HG03039 (cell line): ENCODE results near the gene GSK3B.

Experiments
- ATAC-seq: cut with Tn5 transposase; IDR thresholded peaks from one replicate; pipeline ENCODE4 v1.9.1; 2021; ENCODE audit warnings: mild to moderate bottlenecking, moderate library complexity; ENCODE audit not compliant: unreplicated experiment

The GSK3B gene

DNA sequence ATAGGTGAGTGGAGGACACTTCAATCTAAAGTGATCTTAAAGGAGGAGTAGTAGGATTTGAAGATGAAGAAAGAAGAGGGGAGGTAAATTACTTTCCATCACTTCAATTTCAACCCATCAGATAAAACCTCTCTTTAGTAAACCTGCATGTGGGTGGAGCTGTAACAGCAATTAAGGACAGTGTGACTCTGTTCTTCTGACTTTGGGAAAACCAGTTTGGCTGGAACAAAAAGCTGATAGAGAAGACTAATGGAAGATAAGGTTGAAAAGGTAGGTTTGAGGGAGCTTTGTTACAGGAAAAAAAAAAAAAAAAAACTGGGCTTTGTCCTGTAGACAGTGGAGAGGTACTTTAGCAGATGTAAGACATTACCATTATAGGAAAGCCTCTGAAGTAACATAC, 4.5 kb upstream of the GSK3B start:
- ATAC-seq: no peak

DNA sequence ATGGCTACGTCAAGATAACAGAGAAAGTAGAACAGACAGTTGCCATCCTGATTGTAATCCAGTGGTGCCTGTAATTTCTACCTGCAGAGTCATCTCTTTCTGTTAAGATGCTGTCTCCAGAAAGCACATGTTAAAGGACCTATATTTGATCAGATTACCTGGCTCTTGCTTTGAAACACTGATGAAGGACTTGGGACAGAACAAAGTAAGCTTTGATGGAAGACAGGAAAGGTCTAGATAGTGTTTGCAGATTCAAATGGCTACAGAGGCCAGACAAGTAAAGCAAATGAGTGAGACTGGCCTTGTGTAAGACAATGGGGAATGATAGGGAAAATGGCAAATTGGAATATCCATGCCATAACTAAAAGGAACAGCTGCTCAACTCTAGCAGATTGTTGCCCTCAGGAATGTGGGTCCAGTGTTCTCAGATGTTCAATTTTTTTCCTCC, 1.8 kb upstream of the GSK3B start:
- ATAC-seq: no peak

DNA sequence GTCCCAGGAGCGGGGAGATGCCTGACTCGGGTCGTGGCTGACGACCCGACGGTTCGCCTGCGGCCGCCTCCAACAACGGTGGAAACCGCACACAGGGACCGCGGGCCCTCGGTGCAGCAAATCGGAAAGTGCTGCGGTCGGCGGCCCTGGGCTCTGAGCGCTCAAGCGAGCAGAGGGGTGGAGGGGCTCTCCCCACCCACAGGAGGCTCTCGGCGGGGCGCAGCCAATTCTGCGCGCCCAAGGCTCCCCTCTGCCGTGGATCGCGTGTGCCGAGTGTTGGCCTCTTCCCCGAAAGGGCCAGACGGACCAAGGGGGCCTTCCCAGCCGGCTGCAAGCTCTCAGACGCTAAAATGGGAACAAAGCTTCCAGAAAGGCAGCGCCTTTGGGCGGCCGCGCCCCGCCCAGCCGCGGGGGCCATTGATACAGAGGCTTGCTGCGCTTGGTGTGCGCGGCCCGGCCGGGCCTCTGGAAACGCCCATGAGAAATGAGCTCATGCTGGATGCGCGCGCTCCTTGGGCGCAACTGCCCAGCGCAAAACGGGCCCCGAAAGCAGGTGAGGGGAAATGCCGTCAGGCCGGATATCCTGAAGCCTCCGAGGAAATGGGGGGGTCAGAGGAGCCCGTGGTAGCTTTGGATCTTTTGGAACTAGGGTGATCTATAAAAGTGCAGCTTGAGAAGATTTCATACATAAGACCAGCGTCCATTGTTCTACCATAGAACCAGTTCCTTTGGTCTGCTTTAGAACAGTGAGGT, 1.2 kb upstream of the GSK3B start:
- ATAC-seq: peak; percentile 39

DNA sequence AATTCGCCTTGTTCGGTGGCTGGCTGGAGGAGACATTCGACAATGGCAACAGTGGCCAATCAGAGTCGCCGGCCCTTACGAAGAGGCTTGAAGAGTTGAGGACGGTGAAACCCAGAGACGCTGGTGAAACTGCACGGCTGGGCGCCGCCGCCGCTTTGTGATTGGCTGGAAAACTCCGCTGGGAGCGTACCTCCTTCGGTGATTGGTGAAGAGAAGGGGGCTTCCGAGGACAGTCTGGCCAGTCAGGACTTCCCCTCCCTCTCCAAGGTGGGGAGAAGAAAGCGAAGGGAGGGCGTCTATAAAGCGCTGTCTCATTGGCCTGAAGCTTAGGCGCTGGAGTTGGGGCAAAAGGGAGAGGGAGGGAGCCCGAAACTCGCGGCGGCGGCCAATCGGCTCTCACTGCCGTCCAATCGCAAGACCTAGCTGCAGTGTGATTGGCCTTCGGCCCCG, 554 bp upstream of the GSK3B start:
- peak; percentile 58 for ATAC-seq

DNA sequence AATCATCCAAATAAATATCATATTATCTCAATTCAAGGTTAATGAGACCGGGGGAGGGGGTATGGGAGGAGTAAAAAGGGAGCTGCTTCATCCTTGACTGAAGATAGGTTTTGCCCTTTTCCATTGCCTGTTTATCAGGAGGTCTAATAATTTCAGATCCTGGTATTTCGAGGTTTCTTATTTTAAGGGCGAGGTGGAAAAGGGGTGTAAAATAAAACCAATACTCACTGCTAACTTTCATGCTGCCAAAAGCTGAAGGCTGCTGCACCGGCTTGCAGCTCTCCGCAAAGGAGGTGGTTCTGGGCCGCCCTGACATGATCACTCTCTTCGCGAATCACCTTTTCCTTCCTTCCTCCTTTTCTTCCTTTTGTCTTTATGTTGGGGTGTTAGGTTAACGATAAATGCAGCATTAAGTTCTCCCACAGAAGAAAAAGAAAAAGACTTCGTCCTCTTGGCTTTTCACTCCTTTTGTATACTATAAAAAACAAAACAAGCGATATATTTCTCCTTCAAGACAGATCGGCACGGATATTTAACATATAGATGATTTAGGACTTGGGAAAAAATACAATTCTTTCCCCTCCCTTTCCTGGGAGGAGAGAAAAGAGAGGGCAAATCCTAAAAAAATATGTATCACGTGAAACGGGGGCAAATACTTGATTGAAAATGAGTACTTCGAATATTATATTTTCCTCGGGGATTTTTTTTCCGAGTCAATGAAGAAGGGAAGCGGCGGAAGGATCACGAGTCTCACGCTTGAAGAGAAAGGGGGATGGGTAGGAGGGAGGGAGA, 932 bp downstream of the GSK3B start:
- no peak for ATAC-seq

DNA sequence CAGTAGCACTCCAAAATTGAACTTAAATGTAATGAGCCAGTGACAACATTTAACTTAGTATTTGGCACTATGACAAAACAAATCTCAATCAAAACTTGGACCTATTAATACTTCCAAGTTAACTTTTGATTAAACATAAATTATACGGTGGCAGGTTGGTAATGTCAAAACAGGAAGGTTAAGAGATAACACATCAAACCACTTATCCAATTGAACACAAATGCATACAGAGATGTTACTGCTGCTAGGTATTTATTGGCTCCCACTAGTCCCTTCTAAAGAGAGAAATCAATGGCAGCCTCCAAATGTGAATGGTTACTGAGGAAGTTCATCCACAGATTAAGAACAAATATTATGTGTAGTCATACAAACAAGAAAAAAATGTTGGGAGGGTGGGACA, 1.8 kb downstream of the GSK3B start:
- ATAC-seq: no peak

DNA sequence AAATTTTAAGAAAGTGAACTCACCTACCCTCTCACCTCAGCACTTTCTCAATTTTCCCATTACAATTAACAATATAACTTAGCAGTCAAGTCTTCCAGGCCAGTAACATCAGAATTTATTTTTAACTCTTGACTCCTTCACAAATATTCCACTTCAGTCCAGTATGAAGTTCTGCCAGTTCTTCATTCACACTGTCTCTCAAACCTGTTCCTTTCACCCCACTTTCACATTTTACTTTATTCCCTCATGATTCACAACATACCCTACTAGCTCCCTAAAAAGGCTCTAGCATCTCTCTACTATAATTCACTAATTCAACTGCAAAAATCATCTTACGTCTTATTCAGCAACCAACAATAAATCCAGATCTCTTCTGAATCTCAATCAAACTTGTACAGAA, 3.8 kb downstream of the GSK3B start:
- ATAC-seq: no peak

DNA sequence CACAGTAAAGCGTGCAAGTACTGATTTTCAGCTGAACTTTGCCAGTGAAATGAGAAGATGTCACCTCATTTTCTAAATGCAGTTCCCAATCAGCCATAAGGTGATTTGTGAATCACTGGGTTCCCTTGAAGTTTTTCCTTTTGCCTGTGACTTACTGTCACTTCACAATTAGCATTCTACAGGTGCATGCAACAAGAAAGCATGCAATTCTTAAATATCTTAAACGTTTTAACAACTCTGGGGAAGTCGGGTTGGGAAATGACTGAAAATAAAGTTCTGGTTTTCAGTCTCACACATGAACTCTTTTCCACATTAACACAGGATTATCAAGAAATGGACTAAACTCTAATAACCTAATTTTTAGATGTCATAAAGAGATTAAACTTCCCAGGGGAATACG, 5.2 kb downstream of the GSK3B start:
- no peak for ATAC-seq

DNA sequence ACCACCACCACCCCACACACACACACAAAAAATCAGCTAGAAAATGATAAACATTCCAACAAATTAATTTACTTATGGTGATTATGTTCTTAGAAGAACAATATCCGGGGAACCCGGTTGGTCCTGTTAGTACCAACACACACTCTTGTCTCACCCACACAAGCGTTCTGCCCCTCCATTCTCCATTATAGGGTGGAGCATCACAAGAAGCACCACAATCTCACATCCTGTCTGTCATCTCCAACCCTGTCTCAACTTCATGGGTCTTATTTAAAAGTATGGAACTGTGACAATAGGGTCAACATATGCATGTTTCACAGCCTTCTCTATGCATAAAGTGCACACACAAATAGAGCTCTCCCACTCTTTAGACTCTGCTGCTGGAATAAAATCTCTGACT, 5.6 kb downstream of the GSK3B start:
- ATAC-seq: no peak

DNA sequence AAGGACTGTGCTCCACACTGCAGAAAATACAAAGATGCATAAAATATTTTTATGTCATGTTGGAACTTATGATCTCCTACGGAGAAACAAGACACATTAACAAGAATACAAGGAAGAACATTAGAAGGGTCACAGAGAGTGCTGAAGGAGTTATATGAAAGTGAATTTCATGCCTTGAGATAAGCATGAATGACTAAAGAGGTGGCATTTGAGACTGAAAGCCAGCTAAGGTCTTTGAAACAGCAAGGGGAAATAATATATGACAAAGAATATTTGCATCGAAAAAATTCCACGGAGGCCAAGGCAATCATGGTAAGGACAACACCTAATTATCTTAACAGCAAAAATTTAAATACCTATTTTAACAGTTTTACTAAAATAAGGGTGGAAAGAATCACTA, 12.5 kb downstream of the GSK3B start:
- ATAC-seq: no peak

DNA sequence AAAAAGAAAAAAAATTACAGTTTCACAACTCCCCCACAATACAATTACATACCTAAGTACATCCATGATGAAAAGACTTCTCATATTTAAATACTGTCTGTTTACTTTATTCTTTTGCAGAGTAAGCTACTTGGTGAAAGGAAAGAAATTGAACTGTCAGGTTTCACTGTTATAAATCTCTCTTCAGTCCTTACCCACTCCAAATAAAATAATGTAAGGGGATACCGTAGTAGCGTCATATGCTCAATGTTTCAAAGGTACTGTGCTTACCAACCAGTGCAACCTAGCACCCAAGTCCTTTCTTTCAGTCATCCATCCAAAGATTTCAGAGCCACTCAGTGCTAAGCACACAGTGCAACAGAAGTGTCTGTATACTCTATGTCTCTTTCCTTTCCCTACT, 13.4 kb downstream of the GSK3B start:
- ATAC-seq: no peak

DNA sequence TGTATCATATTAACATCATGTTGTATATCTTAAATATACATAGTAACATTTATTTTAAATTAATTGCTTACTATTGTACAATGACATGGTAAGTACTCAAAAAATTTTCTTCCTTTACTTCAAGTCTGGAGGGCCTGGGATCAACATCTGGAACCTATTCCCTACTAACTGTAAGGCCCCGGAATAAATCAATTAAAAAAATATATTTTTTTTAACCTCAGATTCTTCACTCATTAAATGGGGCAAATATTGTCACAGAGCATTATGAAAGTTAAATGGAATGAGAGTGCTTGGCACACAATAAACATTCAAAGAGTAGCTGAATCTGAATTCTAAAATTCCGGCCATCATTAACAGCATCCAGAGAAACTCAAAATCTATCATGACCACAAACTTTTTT, 16.5 kb downstream of the GSK3B start:
- no peak for ATAC-seq

DNA sequence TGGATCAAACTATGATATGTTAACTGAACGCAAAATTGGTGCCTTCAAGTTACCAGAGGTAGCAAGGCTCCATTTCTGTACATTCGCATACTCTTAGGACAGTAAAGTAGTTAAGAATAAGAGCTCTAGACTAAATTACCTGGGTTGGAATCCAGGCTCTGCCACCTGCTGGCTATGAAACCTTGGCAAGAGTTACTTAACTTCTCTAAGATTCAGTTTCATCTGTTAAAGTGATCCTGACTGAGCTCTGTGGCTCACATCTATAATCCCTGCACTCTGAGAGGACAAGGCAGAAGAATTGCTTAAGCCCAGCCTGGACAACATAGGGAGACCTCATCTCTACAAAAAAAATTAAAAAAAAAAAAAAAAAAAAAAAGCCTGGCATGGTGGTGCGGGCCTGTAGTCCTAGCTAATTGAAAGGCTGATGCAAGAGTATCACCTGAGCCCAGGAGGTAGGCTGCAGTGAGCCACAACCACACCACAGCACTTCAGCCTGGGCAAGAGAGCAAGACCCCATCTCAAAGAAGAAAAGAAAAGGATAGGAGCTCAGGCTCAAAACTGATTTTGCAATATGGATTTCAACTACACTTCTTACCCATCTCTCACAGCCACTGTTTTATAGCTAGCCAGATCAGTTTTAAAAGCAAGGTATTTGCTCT, 21.3 kb downstream of the GSK3B start:
- no peak for ATAC-seq

DNA sequence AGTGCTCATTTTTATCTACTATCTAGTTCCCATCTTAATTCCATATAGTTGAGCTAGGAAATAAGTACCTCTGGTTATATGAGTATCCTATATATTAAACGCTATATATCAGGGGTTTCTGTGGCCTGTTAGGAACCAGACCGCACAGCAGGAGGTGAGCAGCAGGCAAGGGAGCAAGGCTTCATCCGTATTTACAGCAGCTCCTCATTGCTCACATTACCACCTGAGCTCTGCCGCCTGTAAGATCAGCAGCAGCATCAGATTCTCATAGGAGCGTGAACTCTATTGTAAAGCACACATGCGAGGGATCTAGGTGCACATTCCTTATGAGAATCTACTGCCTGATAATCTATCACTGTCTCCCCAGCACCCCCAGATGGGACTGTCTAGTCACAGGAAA, 23.0 kb downstream of the GSK3B start:
- no peak for ATAC-seq

DNA sequence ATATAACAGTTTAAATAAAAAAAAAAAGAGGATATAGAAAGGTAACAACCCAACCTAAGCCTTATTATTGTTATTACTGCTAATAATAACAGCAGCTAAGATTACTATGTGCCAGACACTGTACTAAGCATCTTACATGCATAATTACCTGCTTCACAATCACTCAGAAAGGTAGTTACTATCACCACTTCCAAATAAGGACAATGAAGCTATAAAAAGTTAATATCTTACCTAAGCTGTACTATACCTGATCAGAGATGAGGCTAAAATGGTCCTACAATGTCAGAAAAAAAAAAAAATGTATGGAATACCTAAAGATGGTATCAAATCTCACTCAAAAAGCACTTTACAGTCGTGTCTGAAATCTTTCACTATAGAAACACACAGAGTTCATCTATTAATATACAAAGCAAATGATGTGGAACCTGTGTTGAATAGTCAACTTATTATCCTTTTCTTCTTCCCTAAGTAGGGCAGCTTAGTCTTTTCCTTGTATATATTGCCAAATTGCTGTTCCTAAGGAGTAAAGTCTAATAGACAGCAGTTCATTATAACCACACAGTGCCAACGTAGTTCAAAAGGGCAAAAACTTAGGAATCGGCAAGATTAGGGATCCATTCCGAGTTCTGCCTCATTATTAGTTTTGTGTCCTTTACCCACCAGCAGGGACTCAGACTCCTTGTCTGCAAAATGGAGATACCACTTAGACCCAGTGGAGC, 23.8 kb downstream of the GSK3B start:
- no peak for ATAC-seq

DNA sequence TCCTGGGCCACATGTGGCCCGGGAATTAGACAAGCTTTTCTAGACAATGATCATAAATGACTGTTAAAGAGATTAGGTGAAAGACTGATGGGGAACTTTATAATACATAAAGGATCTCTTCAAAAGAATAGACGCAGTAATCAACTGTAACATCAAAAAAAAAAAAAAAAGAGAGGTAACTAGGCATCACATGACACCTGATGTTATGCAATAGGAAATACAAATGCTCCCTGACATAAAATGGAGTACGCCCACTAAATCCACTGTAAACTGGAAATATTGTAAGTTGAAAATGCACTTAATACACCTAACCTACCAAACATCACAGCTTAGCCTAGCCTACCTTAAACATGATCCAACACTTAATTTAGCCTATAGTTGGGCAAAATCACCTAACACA, 27.2 kb downstream of the GSK3B start:
- no peak for ATAC-seq

DNA sequence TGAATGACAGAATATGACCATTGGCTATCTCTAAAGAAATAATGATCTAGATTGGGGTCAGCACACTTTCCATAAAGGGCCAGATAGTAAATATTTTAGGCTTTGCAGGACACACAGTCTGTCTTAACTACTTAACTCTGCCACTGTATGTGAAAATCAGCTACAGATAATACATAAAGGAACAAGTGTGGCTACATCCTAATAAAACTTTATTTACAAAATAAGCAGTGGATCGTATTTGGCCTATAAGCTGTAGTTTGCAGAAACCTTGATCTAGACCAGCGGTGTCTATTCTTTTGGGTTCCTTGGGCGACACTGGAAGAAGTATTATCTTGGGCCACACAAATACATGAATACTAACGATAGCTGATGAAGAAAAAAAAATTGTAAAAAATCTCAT, 27.6 kb downstream of the GSK3B start:
- no peak for ATAC-seq

DNA sequence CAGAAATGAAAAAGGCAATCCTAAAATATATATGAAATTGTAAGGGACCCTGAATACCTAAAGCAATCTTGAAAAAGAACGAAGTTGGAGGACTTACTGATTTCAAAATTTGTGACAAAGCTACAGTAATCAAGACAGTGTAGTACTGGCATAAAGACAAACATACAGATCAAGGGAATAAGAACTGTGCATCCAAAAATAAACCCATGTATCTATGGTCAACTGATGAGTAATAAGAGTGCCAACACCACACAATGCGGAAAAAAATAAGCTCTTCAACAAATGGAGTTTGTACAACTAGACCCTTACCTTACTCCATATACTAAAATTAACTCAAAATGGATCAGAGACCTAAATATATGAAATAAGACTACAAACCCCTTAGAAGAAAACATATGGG, 29.6 kb downstream of the GSK3B start:
- no peak for ATAC-seq

DNA sequence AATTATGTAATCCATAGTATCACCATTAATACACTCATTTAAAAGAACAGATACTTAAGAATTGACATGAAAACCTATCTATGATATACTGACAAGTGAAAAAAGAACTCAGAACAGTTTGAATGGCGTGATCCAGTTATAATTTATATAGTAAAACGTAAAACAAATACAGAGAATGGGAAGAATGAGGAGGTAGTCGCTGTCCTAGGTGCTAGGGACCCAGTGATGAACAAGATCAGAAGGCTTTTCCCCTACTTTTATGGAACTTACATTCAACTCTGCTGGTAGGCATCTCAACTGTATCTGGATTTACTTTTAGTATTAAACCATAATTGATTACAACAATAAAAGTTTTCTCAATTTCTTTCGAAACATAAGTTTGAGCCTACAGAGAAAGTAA, 31.8 kb downstream of the GSK3B start:
- ATAC-seq: no peak

DNA sequence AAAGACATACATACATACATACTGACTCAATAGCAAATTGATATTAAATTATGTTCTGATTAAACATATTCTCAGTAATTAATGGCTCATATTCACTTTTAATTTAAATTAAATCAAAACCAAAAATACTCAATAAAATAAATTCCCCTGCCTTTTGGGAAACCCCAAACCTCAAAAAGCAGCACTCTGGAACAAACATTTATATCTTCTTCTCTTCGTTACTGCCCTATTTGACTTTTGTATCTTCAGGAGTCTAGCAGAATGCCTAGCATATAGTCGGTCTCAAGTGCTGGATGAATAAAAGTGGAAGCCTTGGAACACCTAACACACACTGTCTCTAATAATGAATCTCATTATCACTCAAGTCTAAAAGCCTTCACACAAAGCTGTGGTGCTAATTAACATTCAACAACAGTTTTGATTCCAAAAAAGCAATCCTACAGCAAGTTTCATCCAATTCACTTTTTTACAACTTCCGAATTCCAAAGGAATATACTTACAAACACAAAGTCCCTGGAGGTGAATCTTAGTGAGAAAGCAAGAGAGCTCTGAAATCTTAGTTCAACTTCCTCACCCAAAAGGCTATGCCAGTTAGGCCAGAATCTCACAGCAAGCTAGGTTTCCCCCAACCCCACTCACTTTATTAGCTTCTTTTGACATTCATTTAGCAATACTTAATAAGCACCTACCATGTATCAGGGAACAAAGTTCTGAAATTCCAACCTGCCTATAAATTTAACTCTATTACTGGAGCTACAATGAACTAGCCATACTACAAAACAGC, 35.0 kb downstream of the GSK3B start:
- no peak for ATAC-seq
